K562 (cell line): ENCODE measurements around the gene ATCAY. TPM values are rescaled to one million over a fixed set of nuclear protein-coding genes. Genes with fewer than 3 reads are reported as not detected.

Experiments used
- ATF2 ChIP-seq: sonication (generic); formaldehyde crosslinking; IDR thresholded peaks from 2 replicates; pipeline ENCODE4 v1.8.1; 2022; ENCODE audit warnings: missing genetic modification reagents
- CXXC5 ChIP-seq: fragments of 250-450 bp; sonication (Bioruptor Pico); IDR thresholded peaks from 2 replicates; pipeline ENCODE4 v1.8.0; 2022; ENCODE audit warnings: inconsistent platforms, mild to moderate bottlenecking, moderate library complexity
- ELK1 ChIP-seq: sonication (generic); formaldehyde crosslinking; IDR thresholded peaks from 2 replicates; pipeline ENCODE4 v1.8.1; 2022; ENCODE audit warnings: missing genetic modification reagents
- HIVEP1 ChIP-seq: fragments of 250-450 bp; sonication (Bioruptor Pico); IDR thresholded peaks from 2 replicates; pipeline ENCODE4 v1.4.0; 2020; ENCODE audit warnings: mild to moderate bottlenecking
- RBFOX2 ChIP-seq: fragments of 200-400 bp; formaldehyde crosslinking; IDR thresholded peaks from 2 replicates; pipeline ENCODE4 v1.6.1; 2017; ENCODE audit warnings: low read depth, mild to moderate bottlenecking, low read length, moderate library complexity
- SIN3A ChIP-seq, 2 experiments: fragments of 150-350 bp in 1 of 2; IDR thresholded peaks; 2 replicates each; pipeline ENCODE4 v1.6.1; 2011 to 2016; ENCODE audit warnings: borderline replicate concordance in 2 of 2, low read depth in 2 of 2, low read length in 2 of 2, mild to moderate bottlenecking in 2 of 2, moderate library complexity in 2 of 2; ENCODE audit not compliant: control insufficient read depth in 1 of 2
- SMARCC2 ChIP-seq: fragments of 450-650 bp; IDR thresholded peaks from 2 replicates; pipeline ENCODE4 v1.6.1; 2017; ENCODE audit warnings: antibody characterized with exemption, moderate library complexity, mild to moderate bottlenecking, low read depth
- SMARCE1 ChIP-seq: fragments of 450-650 bp; IDR thresholded peaks from 2 replicates; pipeline ENCODE4 v1.7.1; 2016; ENCODE audit warnings: mild to moderate bottlenecking
- ZFP30 ChIP-seq: fragments of 250-450 bp; sonication (Bioruptor Pico); IDR thresholded peaks from 2 replicates; pipeline ENCODE4 v1.8.0; 2022; ENCODE audit warnings: moderate library complexity, mild to moderate bottlenecking, inconsistent platforms, borderline replicate concordance
- ZKSCAN1 ChIP-seq: fragments of 150-350 bp; IDR thresholded peaks from 2 replicates; pipeline ENCODE4 v1.6.1; 2016; ENCODE audit warnings: low read depth, low read length
- ZNF318 ChIP-seq, 2 experiments: fragments of 450-650 bp; IDR thresholded peaks; 2 replicates each; pipeline ENCODE4 v1.6.1; 2016; ENCODE audit warnings: mild to moderate bottlenecking in 2 of 2, borderline replicate concordance in 1 of 2, low read depth in 1 of 2, moderate library complexity in 1 of 2
- ZNF512 ChIP-seq: IDR thresholded peaks from 2 replicates; pipeline ENCODE4 v1.6.1; 2016; ENCODE audit warnings: missing genetic modification characterization, missing compliant biosample characterization
- polyA plus RNA-seq, 8 experiments: library from polyadenylated mRNA; depleted of rRNA in 4 of 8; stranded (reverse) in 5 of 8; unstranded in 3 of 8; fragments of >200 nt; fragmentation: Nextera tagmentation in 2 of 8; fragmentation: Illumina TruSeq in 1 of 8; extraction: Ambion mirVana in 2 of 8; extraction: Trizol in 1 of 8; gene quantifications; 2 replicates each; pipeline versions ENCODE4 v1.2.1 to v1.2.3, GENCODE V29; 2011 to 2014; ENCODE audit warnings: inconsistent platforms in 1 of 8, missing spikeins in 1 of 8
- total RNA-seq, 7 experiments: library from RNA; depleted of rRNA in 6 of 7; stranded (reverse); fragments of >200 nt in 6 of 7; fragmentation: Illumina TruSeq in 2 of 7; extraction: Trizol in 2 of 7; gene quantifications; 2 replicates each; pipeline versions ENCODE4 v1.2.1 to v1.2.3, GENCODE V29; 2011 to 2021; ENCODE audit warnings: low replicate concordance in 1 of 7

ATCAY gene
- total and polyA plus RNA-seq, 9 of the 15 experiments (the other 6 are each of a cell fraction or from before 2014, with no cell fraction given) = not detected

- no peak for TF ChIP-seq ELK1 (CRISPR knock-in tag)
- TF ChIP-seq HIVEP1 (CRISPR knock-in tag) = no peak
- no peak for TF ChIP-seq SMARCC2
- TF ChIP-seq SMARCE1 = peak; percentile 54; the same call in 1 of the 2 replicates
- TF ChIP-seq ZFP30 (CRISPR knock-in tag) = no peak
- peak; percentile 68 for TF ChIP-seq CXXC5
- no peak for TF ChIP-seq ZNF512 (tag)
- TF ChIP-seq ATF2 = no peak
- TF ChIP-seq SIN3A (IDR thresholded peaks at IDR 0.05; ENCODE audit: borderline replicate concordance in 2 of 2, control insufficient read depth in 1 of 2, low read depth in 2 of 2, low read length in 2 of 2) = no peak
- no peak for TF ChIP-seq ZKSCAN1
- peak; percentile 75 for TF ChIP-seq RBFOX2
- TF ChIP-seq ZNF318 (IDR thresholded peaks at IDR 0.05; ENCODE audit: borderline replicate concordance in 1 of 2, low read depth in 1 of 2) = no peak
These were observed 70.7 kb downstream of the ATCAY start (continued) for GRCh38 chr19:3950871-3951861.
